H1 (cell line): Measurements from ENCODE around the gene DDX49.

Experiments used
- BCL11A ChIP-seq, 2 experiments: IDR thresholded peaks; one replicate each; pipeline ENCODE4 v1.6.1; 2011; ENCODE audit warnings: low read depth in 2 of 2, low read length in 2 of 2, mild to moderate bottlenecking in 2 of 2
- CEBPB ChIP-seq: IDR thresholded peaks from 2 replicates; pipeline ENCODE4 v1.6.1; 2012; ENCODE audit warnings: low read depth, low read length
- CTCF ChIP-seq, 3 experiments: IDR thresholded peaks; 1 replicate in 2 of 3; 2 replicates in 1 of 3; pipeline versions ENCODE4 v1.5.1 to v1.6.1; 2011; ENCODE audit warnings: low read length in 3 of 3, mild to moderate bottlenecking in 3 of 3, inconsistent platforms in 2 of 3, low read depth in 1 of 3, moderate library complexity in 1 of 3; ENCODE audit not compliant: insufficient read depth in 1 of 3; ENCODE audit errors: control extremely low read depth in 1 of 3
- TCF12 ChIP-seq: IDR thresholded peaks from 2 replicates; pipeline ENCODE4 v1.6.1; 2011; ENCODE audit warnings: low read depth, mild to moderate bottlenecking, low read length

DNA sequence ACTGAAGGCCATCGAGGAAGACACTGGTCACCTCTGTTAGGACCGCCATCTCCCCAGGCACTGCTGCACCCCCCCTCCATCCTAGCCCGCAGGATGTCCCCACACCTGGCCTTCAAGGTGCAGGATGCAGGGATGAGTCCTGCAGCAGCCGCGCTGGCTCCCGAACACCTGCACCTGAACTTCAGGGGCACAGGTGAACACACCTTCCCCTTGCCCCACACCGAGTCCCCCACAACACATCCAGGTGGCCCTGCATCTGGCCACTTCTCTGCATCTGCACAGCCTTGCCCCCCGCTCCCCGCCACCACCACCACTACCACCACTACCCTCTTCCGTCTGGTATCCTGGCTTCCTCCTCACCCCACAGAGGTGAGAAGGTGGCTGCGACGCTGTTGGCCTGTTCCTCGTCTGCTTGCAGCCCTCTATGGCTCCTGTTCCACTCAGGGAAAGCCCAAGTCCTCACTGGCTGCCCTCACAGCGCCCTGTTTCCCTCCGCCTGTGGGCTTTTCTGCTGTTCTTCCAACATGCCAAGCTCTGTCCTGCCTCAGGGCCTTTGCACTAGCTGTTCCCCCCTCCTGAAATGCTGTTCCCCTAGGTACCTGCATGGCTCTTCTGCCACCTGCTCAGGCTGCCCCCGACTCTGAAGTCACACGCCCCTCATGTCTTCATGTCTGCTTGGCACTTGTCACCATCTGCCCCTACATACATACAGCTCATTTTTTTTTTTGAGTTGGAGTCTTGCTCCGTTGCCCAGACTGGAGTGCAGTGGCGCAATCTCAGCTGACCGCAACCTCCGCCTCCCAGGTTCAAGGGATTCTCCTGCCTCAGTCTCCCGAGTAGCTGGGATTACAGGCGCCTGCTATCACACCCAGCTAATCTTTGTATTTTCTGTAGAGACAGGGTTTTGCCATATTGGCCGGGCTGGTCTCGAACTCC, 22.2 kb upstream of the DDX49 start:
- no peak for TF ChIP-seq CEBPB
- TF ChIP-seq TCF12: no peak
- no peak for TF ChIP-seq BCL11A (IDR thresholded peaks at IDR 0.05; ENCODE audit: low read depth in 2 of 2, low read length in 2 of 2)
- TF ChIP-seq CTCF (IDR thresholded peaks at IDR 0.05; ENCODE audit: control extremely low read depth in 1 of 3, insufficient read depth in 1 of 3, low read depth in 1 of 3, low read length in 3 of 3): no peak
